Measurements from ENCODE around the gene SPPL2C. TPM values are rescaled to one million over a fixed set of nuclear protein-coding genes. Genes with fewer than 3 reads are reported as not detected.

Gene SPPL2C
- total RNA-seq, 2 experiments from 2014 or later = not detected

- Histone ChIP-seq H3K9me3 (ENCODE audit: low read length) (no peaks in the 10 kb centered on the region), H3K9me2 (ENCODE audit: insufficient read depth, low read length) (no peaks in the 10 kb centered on the region), H3K4me3 (ENCODE audit: low read depth, low read length, poor library complexity, severe bottlenecking) (no peak overlapping the region), H3K4me1 (ENCODE audit: insufficient read depth, low read length, poor library complexity, severe bottlenecking) (no peaks in the 10 kb centered on the region), H2AFZ (ENCODE audit: low read length) (no peak overlapping the region), H3K36me3 (ENCODE audit: insufficient read depth, low read length) (no peaks in the 10 kb centered on the region), H3K79me2 (ENCODE audit: insufficient read depth, low read depth, low read length) (no peaks in the 10 kb centered on the region), H3K4me2 (ENCODE audit: low read length) (no peak overlapping the region), H3K27ac (ENCODE audit: low read depth, low read length, poor library complexity, severe bottlenecking) (no peak overlapping the region), H4K20me1 (ENCODE audit: insufficient read depth, low read length) (no peaks in the 10 kb centered on the region)
- intact Hi-C loops (cut with micrococcal nuclease; ENCODE audit: unreplicated experiment) = no loop called here
- TF ChIP-seq CTCF (conservative IDR thresholded peaks at IDR 0.05; ENCODE audit: low read length) (no peak), EZH2phosphoT487 (IDR thresholded peaks at IDR 0.05; ENCODE audit: borderline replicate concordance, low read depth, low read length) (no peak)
- BruUV-seq (replicated peaks) = no TSS peak
- ChIA-PET CTCF (ENCODE audit: unreplicated experiment) (interaction anchor here (0.6 kb wide), 1 partner anchor 10 kb away, joined by 3 read pairs; no protein-coding TSS in a partner anchor), POLR2A (no interaction called here)
- DNase-seq (ENCODE audit: low spot score) = no peak
These were observed 2.7 kb upstream of the SPPL2C start for GRCh38 chr17:45841883-45842525.

GRCh38 chr17:45843722-45844121 lies 959 bp upstream of the SPPL2C start:
- no TSS peak for BruUV-seq (replicated peaks)

More at GRCh38 chr17:45843722-45844121, 959 bp upstream of the SPPL2C start:
- no peak overlapping the region for H3K4me3 ChIP-seq (ENCODE audit: low read depth, low read length, poor library complexity, severe bottlenecking)
- intact Hi-C loops (cut with micrococcal nuclease; ENCODE audit: unreplicated experiment) = no loop called here
- no peak overlapping the region for H3K4me2 ChIP-seq (ENCODE audit: low read length)
- no peaks in the 10 kb centered on the region for H3K36me3 ChIP-seq (ENCODE audit: insufficient read depth, low read length)
- H3K4me1 ChIP-seq (ENCODE audit: insufficient read depth, low read length, poor library complexity, severe bottlenecking) = no peaks in the 10 kb centered on the region
- H2AFZ ChIP-seq (ENCODE audit: low read length) = no peak overlapping the region
- CTCF ChIA-PET (ENCODE audit: unreplicated experiment) = no interaction called here
- H3K79me2 ChIP-seq (ENCODE audit: insufficient read depth, low read depth, low read length) = no peaks in the 10 kb centered on the region
- H4K20me1 ChIP-seq (ENCODE audit: insufficient read depth, low read length) = no peaks in the 10 kb centered on the region
- POLR2A ChIA-PET = no interaction called here
- TF ChIP-seq CTCF (conservative IDR thresholded peaks at IDR 0.05; ENCODE audit: low read length) (no peak), EZH2phosphoT487 (IDR thresholded peaks at IDR 0.05; ENCODE audit: borderline replicate concordance, low read depth, low read length) (no peak)
- H3K9me3 ChIP-seq (ENCODE audit: low read length) = no peaks in the 10 kb centered on the region
- no peak overlapping the region for H3K27ac ChIP-seq (ENCODE audit: low read depth, low read length, poor library complexity, severe bottlenecking)
- no peaks in the 10 kb centered on the region for H3K9me2 ChIP-seq (ENCODE audit: insufficient read depth, low read length)
- DNase-seq (ENCODE audit: low spot score) = no peak
